GM12875 (cell line): ENCODE measurements around the gene THSD7A.

ENCODE experiments used
- H3K4me3 ChIP-seq: one replicate; pipeline ENCODE4 v1.5.1; 2011; ENCODE audit warnings: low read depth, low read length, control low read depth
- TF ChIP-seq, protein P1 (sequence below): IDR thresholded peaks from 2 replicates; pipeline ENCODE4 v1.5.1; 2011; ENCODE audit warnings: low read depth, mild to moderate bottlenecking, control low read depth, inconsistent platforms, low read length, moderate library complexity, borderline replicate concordance; ENCODE audit not compliant: insufficient read depth

The THSD7A gene

DNA sequence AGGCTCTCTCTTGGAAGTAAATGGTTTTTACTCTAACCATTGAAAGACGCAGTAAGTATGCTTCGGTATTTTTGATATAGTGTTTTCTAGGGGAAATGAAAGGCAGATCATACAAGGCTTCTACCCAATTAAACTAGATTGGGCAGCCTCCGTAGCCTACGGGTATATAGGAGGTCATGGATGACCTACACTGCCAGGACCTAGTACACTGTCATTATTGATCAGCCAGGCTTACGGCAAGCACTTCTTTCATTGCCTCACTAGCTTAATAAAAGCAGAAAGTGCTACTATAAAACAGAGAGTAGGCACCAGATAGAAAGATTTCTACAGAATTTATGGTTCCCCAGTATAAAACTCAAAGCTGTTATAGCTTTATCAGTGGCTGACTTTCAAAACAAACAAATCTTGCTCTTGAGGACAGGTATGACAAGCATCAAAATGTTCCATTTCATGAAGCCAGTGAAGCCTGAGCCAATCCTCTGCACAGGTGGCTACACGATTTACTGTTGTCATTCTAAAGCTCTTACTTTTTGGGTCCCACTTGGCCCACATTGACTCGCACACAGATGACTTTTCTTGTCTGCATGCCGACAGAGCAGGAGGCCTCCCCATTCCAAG lies 358.1 kb downstream of the THSD7A start:
- no peak overlapping the region for H3K4me3 ChIP-seq
- TF ChIP-seq, protein P1, sequence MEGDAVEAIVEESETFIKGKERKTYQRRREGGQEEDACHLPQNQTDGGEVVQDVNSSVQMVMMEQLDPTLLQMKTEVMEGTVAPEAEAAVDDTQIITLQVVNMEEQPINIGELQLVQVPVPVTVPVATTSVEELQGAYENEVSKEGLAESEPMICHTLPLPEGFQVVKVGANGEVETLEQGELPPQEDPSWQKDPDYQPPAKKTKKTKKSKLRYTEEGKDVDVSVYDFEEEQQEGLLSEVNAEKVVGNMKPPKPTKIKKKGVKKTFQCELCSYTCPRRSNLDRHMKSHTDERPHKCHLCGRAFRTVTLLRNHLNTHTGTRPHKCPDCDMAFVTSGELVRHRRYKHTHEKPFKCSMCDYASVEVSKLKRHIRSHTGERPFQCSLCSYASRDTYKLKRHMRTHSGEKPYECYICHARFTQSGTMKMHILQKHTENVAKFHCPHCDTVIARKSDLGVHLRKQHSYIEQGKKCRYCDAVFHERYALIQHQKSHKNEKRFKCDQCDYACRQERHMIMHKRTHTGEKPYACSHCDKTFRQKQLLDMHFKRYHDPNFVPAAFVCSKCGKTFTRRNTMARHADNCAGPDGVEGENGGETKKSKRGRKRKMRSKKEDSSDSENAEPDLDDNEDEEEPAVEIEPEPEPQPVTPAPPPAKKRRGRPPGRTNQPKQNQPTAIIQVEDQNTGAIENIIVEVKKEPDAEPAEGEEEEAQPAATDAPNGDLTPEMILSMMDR: no peak

DNA sequence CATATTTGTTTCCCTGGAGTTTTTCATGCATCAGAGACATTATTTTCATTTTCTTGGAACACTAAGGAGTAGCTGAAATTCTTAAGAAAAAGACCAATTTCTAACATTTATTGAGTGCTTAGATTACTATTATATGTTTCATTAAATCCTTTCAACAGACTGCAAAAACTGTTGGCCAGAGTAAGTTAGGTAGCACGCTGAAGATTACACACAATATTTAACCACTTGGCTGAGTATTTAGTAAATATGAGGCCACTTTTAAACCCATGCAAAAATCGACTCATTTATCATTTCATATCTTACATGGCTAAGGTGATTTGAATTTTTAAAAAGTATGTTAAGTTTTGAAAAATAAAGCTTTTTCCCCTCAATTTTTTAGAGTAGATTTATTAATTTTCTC lies 358.8 kb downstream of the THSD7A start:
- no peak overlapping the region for H3K4me3 ChIP-seq
- TF ChIP-seq, protein P1: no peak

DNA sequence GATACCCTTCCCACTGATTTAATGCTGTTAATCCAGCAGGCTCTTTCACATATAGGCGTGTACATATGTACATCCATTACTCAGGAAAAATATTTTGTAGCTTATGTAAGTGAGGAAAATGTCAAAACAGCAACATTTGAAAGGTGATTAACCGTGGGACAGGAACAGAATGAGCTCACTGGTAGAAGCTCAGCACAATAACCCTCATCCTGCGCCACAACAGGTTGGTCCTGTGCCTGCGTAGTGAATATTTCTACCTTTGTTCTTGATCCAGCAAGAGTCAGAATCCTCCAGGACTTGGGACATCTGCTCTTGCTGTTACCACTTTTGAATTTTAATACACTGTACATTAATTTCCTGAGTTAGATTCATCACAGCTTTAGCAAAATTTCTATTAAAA lies 359.4 kb downstream of the THSD7A start:
- TF ChIP-seq, protein P1: no peak
- no peak overlapping the region for H3K4me3 ChIP-seq

DNA sequence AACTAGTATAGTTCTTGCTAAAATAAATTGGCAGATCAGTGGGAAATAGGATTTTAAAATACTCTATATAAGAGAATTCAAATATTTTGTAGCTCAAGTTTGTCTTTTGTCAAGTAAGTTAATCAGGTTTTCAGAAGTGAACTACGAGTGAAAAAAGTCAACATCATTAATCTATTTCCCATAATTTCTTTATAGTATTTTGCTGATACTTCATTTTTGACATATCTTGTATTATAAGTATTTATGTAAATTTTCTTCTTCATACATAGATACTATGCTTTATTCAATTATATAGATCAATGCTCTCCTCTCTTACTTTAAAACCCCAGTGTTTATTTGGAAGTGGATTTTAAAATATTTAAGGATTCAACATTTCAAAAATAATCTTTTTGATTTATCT lies 360.7 kb downstream of the THSD7A start:
- TF ChIP-seq, protein P1: no peak

DNA sequence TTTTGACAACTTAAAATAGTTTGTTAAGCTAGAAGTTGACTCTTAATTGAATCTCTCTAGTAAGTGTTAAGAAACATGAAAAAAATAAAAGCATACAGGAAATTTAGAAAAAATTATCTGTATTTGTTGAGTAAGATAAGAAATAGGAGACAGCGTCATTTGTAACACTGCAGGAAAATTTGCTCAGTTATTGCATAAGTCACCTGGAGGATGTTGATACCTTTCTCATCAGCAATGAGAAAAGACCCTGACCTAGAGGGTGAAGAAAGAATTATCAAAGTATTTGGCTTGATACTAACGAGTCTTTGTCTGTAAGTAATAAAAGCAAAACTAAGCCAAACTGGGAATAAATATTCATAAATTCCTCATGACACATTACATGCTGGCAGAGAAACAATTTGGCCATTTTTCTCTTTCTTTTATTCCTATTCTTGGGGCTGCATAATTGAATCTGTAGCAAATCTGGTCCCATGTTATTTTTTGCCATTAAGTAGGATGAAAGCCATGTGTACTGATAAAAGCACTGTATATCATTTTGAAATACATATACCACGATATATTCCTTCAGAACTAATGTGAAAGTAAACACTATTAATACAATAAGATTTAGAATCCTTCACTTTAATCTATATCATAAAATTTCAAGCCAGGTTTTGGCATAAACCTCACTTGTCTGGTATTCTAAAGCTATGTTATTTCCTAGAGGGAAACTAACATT lies 362.8 kb downstream of the THSD7A start:
- TF ChIP-seq, protein P1: no peak

More for the DNA sequence above, 360.7 kb downstream of the THSD7A start:
- no peak overlapping the region for H3K4me3 ChIP-seq

DNA sequence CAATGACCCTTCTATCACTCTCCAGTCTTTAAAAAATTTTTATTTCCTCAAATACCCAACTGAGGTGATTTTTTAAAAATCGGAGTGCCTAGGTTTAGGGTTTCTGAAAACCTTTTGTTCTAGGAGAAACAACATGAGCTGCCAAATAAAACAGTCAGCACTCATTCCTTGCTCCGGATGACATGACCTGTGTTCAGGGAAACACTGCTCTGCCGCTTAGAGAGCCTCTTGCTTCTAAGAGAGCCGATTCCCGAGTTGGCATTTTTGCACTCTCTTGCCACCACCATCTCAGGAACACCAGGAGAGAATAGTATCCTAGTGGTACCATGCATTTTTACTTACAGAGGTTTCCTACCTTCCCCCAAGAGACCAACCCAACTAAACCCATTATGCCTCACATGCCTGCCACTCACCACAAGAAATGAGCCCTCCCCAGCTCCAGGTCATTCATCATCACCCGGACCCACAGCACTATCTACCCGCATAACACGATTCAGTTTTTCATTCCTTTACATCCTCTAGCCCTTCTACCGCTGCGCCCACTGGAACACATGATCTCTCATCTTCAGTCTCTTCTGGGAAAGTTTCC lies 365.4 kb downstream of the THSD7A start:
- TF ChIP-seq, protein P1: no peak
- no peak overlapping the region for H3K4me3 ChIP-seq

More for the DNA sequence above, 362.8 kb downstream of the THSD7A start:
- no peak overlapping the region for H3K4me3 ChIP-seq
